ENCODE data around the gene MSANTD2. TPM values are rescaled to one million over a fixed set of nuclear protein-coding genes. Genes with fewer than 3 reads are reported as not detected.
A peak's percentile ranks its signal among the peaks of the same experiment; 100 is the strongest.

MSANTD2 gene
- total and polyA plus RNA-seq, 2 experiments from 2014 or later = 18.7 to 34.4 TPM

GRCh38 chr11:124748481-124749343 is 51.5 kb downstream of the MSANTD2 start:
- Histone ChIP-seq H3K4me2 (no peak overlapping the region), H3K4me3 (no peak overlapping the region), H3K9me2 (ENCODE audit: insufficient read depth) (no peaks in the 10 kb centered on the region), H3K36me3 (ENCODE audit: insufficient read depth) (no peaks in the 10 kb centered on the region), H3K79me2 (replicated peaks; ENCODE audit: insufficient read depth) (no peaks in the 10 kb centered on the region), H3K27me3 (ENCODE audit: insufficient read depth) (peaks cover 99% of the 10 kb centered on the region), H4K20me1 (replicated peaks; ENCODE audit: insufficient read depth) (peaks cover 24% of the 10 kb centered on the region), H2AFZ (no peak overlapping the region), H3K4me1 (ENCODE audit: insufficient read depth) (peaks cover 42% of the 10 kb centered on the region), H3F3A (replicated peaks; ENCODE audit: low read depth) (peaks cover 5% of the 10 kb centered on the region; the same call in 1 of the 2 replicates), H3K27ac (ENCODE audit: low read depth) (no peak overlapping the region)
- no peak overlapping the region; the same call in 2 of the 3 replicates for H3K4me3 Mint-ChIP-seq
- ATAC-seq (no peak), DNase-seq (ENCODE audit: low spot score) (no peak)
- no peak for TF ChIP-seq EZH2phosphoT487 (IDR thresholded peaks at IDR 0.05; ENCODE audit: unreplicated experiment)
- TF ChIP-seq EZH2 (IDR thresholded peaks at IDR 0.05; ENCODE audit: low read depth, unreplicated experiment) = peak; percentile 54
- no peak overlapping the region for H3K27ac Mint-ChIP-seq
- H3K36me3 Mint-ChIP-seq (ENCODE audit: low read depth) = no peaks in the 10 kb centered on the region; the same call in 2 of the 3 replicates
- H3K4me1 Mint-ChIP-seq = peaks cover 33% of the 10 kb centered on the region
- H3K27me3 Mint-ChIP-seq (ENCODE audit: insufficient read depth, low read depth, poor library complexity) = peaks cover 99% of the 10 kb centered on the region
- H3K9me3 Mint-ChIP-seq = no peaks in the 10 kb centered on the region

- TF ChIP-seq EZH2 (IDR thresholded peaks at IDR 0.05; ENCODE audit: low read depth, unreplicated experiment) (peak; percentile 49), CTCF (conservative IDR thresholded peaks at IDR 0.05; ENCODE audit: low read depth in 2 of 2) (no peak)
- no peaks in the 10 kb centered on the region for H3K36me3 ChIP-seq (ENCODE audit: insufficient read depth)
- peaks cover 99% of the 10 kb centered on the region for H3K27me3 ChIP-seq (ENCODE audit: insufficient read depth)
- no peaks in the 10 kb centered on the region for H3K9me3 Mint-ChIP-seq
- H4K20me1 ChIP-seq (replicated peaks; ENCODE audit: insufficient read depth) = peaks cover 29% of the 10 kb centered on the region
- 0 out of 2 replicates have a peak overlapping the region, but pooled peaks have one; percentile 20 for H3K4me2 ChIP-seq
- no peaks in the 10 kb centered on the region for H3K9me2 ChIP-seq (ENCODE audit: insufficient read depth)
- H3F3A ChIP-seq (replicated peaks; ENCODE audit: low read depth) = peaks cover 5% of the 10 kb centered on the region; the same call in 1 of the 2 replicates
- peaks cover 33% of the 10 kb centered on the region for H3K4me1 Mint-ChIP-seq
- H3K27me3 Mint-ChIP-seq (ENCODE audit: insufficient read depth, low read depth, poor library complexity) = peaks cover 99% of the 10 kb centered on the region
- no peak overlapping the region for H3K4me3 ChIP-seq
- no peak overlapping the region for H3K27ac ChIP-seq (ENCODE audit: low read depth)
- no peaks in the 10 kb centered on the region; the same call in 2 of the 3 replicates for H3K36me3 Mint-ChIP-seq (ENCODE audit: low read depth)
- ATAC-seq (no peak), DNase-seq (ENCODE audit: low spot score) (no peak)
- H3K27ac Mint-ChIP-seq = no peak overlapping the region
- H3K4me1 ChIP-seq (ENCODE audit: insufficient read depth) = peaks cover 40% of the 10 kb centered on the region
- H2AFZ ChIP-seq = no peak overlapping the region
- no peaks in the 10 kb centered on the region for H3K79me2 ChIP-seq (replicated peaks; ENCODE audit: insufficient read depth)
- H3K4me3 Mint-ChIP-seq = no peak overlapping the region; the same call in 2 of the 3 replicates
Measured at GRCh38 chr11:124748100-124748418, 52.1 kb downstream of the MSANTD2 start.

- H3K4me3 Mint-ChIP-seq = peak overlapping the region; percentile 84
- no peaks in the 10 kb centered on the region; the same call in 2 of the 3 replicates for H3K36me3 Mint-ChIP-seq (ENCODE audit: low read depth)
- Histone ChIP-seq H3K9me2 (ENCODE audit: insufficient read depth) (no peaks in the 10 kb centered on the region), H3K79me2 (replicated peaks; ENCODE audit: insufficient read depth) (no peaks in the 10 kb centered on the region), H3K27ac (ENCODE audit: low read depth) (no peak overlapping the region), H3K36me3 (ENCODE audit: insufficient read depth) (no peaks in the 10 kb centered on the region), H3K4me3 (peak overlapping the region; percentile 90), H3F3A (replicated peaks; ENCODE audit: low read depth) (peaks cover 5% of the 10 kb centered on the region; the same call in 1 of the 2 replicates), H2AFZ (no peak overlapping the region), H3K27me3 (ENCODE audit: insufficient read depth) (peaks cover 99% of the 10 kb centered on the region), H4K20me1 (replicated peaks; ENCODE audit: insufficient read depth) (peaks cover 29% of the 10 kb centered on the region), H3K4me2 (peak overlapping the region; percentile 85), H3K4me1 (ENCODE audit: insufficient read depth) (peaks cover 35% of the 10 kb centered on the region)
- no peak overlapping the region for H3K27ac Mint-ChIP-seq
- peaks cover 99% of the 10 kb centered on the region for H3K27me3 Mint-ChIP-seq (ENCODE audit: insufficient read depth, low read depth, poor library complexity)
- no peak for ATAC-seq
- TF ChIP-seq CREB1 (CRISPR knock-in tag; IDR thresholded peaks at IDR 0.05; ENCODE audit: low read depth) = no peak
- peak; percentile 75 for TF ChIP-seq EZH2 (IDR thresholded peaks at IDR 0.05; ENCODE audit: low read depth, unreplicated experiment)
- H3K4me1 Mint-ChIP-seq = peaks cover 28% of the 10 kb centered on the region
- DNase-seq (ENCODE audit: low spot score) = no peak
- no peaks in the 10 kb centered on the region for H3K9me3 Mint-ChIP-seq
Measured at GRCh38 chr11:124747406-124748099, 52.7 kb downstream of the MSANTD2 start.
